Neural progenitor cell (in vitro differentiated cells): ENCODE measurements around the gene KMT5C. TPM values are rescaled to one million over a fixed set of nuclear protein-coding genes. Genes with fewer than 3 reads are reported as not detected.
A peak's percentile ranks its signal among the peaks of the same experiment; 100 is the strongest.

Experiments used
- DNase-seq: peaks from one replicate; pipeline ENCODE4 v3.0.0-alpha.2; 2016; ENCODE audit warnings: low spot score
- H2AFZ ChIP-seq: fragments of 200-600 bp; sonication (generic); replicated peaks from 2 replicates; pipeline ENCODE4 v1.6.1; 2016; ENCODE audit warnings: antibody characterized with exemption
- H3F3A ChIP-seq: fragments of 200-600 bp; sonication (generic); 2 replicates; pipeline ENCODE4 v1.6.1; 2016; ENCODE audit warnings: antibody characterized with exemption, low read depth
- H3K27ac ChIP-seq: fragments of 200-600 bp; sonication (generic); 2 replicates; pipeline ENCODE4 v1.5.1; 2016; ENCODE audit warnings: mild to moderate bottlenecking
- H3K27me3 ChIP-seq: fragments of 200-600 bp; sonication (generic); 2 replicates; pipeline ENCODE4 v1.6.1; 2016; ENCODE audit warnings: mild to moderate bottlenecking, moderate library complexity
- H3K36me3 ChIP-seq: fragments of 200-600 bp; sonication (generic); 2 replicates; pipeline ENCODE4 v1.5.1; 2016
- H3K4me1 ChIP-seq: fragments of 200-600 bp; sonication (generic); 2 replicates; pipeline ENCODE4 v1.6.1; 2016; ENCODE audit warnings: mixed run types
- H3K4me2 ChIP-seq: fragments of 200-600 bp; sonication (generic); 2 replicates; pipeline ENCODE4 v1.6.1; 2016
- H3K4me3 ChIP-seq: fragments of 200-600 bp; sonication (generic); 2 replicates; pipeline ENCODE4 v1.5.1; 2016
- H3K79me2 ChIP-seq: fragments of 200-600 bp; sonication (generic); 2 replicates; pipeline ENCODE4 v1.6.1; 2016; ENCODE audit warnings: low read depth
- H3K9ac ChIP-seq: fragments of 200-600 bp; sonication (generic); 2 replicates; pipeline ENCODE4 v1.6.1; 2016
- H3K9me3 ChIP-seq: fragments of 200-600 bp; sonication (generic); 2 replicates; pipeline ENCODE4 v1.5.1; 2016; ENCODE audit warnings: low read depth
- H4K20me1 ChIP-seq: fragments of 200-600 bp; sonication (generic); 2 replicates; pipeline ENCODE4 v1.6.1; 2016; ENCODE audit warnings: low read depth
- H3K27ac Mint-ChIP-seq: 3 replicates; pipeline ENCODE4 v1.8.0; 2021; ENCODE audit warnings: mixed read lengths
- H3K27me3 Mint-ChIP-seq: 2 replicates; pipeline ENCODE4 v1.8.0; 2022; ENCODE audit warnings: low read depth, mild to moderate bottlenecking, inconsistent platforms, moderate library complexity, mixed read lengths; ENCODE audit not compliant: insufficient read depth
- H3K36me3 Mint-ChIP-seq: 3 replicates; pipeline ENCODE4 v1.8.0; 2021; ENCODE audit warnings: mixed read lengths
- H3K4me1 Mint-ChIP-seq: 3 replicates; pipeline ENCODE4 v1.8.0; 2021; ENCODE audit warnings: mixed read lengths
- H3K4me3 Mint-ChIP-seq: 3 replicates; pipeline ENCODE4 v1.8.0; 2021; ENCODE audit warnings: mild to moderate bottlenecking, moderate library complexity, mixed read lengths
- H3K9me3 Mint-ChIP-seq: 3 replicates; pipeline ENCODE4 v1.8.0; 2020; ENCODE audit warnings: mixed read lengths
- CTCF ChIP-seq: fragments of 200-600 bp; sonication (generic); IDR thresholded peaks from 2 replicates; pipeline ENCODE4 v1.5.1; 2017; ENCODE audit warnings: antibody characterized with exemption, mild to moderate bottlenecking
- EZH2 ChIP-seq: fragments of 200-600 bp; sonication (generic); IDR thresholded peaks from 2 replicates; pipeline ENCODE4 v1.6.1; 2017; ENCODE audit warnings: antibody characterized with exemption, mild to moderate bottlenecking, moderate library complexity
- EZH2phosphoT487 ChIP-seq: fragments of 200-600 bp; sonication (generic); IDR thresholded peaks from 2 replicates; pipeline ENCODE4 v1.6.1; 2017; ENCODE audit warnings: antibody characterized with exemption
- total RNA-seq: library from RNA; depleted of rRNA; stranded (reverse); fragments of >200 nt; gene quantifications from 2 replicates; pipeline ENCODE4 v1.2.3, GENCODE V29; 2015; ENCODE audit warnings: low replicate concordance

Gene KMT5C
- total RNA-seq, 1 donor from 2014 or later, result 21.1 TPM

- H3K4me3 ChIP-seq, result no peak overlapping the region
- Mint-ChIP-seq H3K36me3 (peaks cover 41% of the 10 kb centered on the region), H3K4me3 (no peak overlapping the region), H3K27me3 (no peaks in the 10 kb centered on the region), H3K9me3 (peaks cover 2% of the 10 kb centered on the region), H3K4me1 (peaks cover 20% of the 10 kb centered on the region), H3K27ac (no peak overlapping the region)
- H3K9me3 ChIP-seq, result no peaks in the 10 kb centered on the region
- DNase-seq, result peak; percentile 83
- TF ChIP-seq EZH2 (no peak), EZH2phosphoT487 (no peak), CTCF (no peak)
- H3K27ac ChIP-seq, result no peak overlapping the region
- no peaks in the 10 kb centered on the region for H3K36me3 ChIP-seq
- no peaks in the 10 kb centered on the region for H3K27me3 ChIP-seq
- no peak overlapping the region for H2AFZ ChIP-seq
- no peaks in the 10 kb centered on the region for H3K79me2 ChIP-seq
- no peak overlapping the region for H3K9ac ChIP-seq
- H3F3A ChIP-seq, result peaks cover 26% of the 10 kb centered on the region
- H3K4me1 ChIP-seq, result peaks cover 17% of the 10 kb centered on the region
- peaks cover 12% of the 10 kb centered on the region for H4K20me1 ChIP-seq
- H3K4me2 ChIP-seq, result no peak overlapping the region
These were observed 35.2 kb upstream of the KMT5C start for GRCh38 chr19:55304279-55304978.

- H4K20me1 ChIP-seq, result peaks cover 12% of the 10 kb centered on the region
- H3K4me1 ChIP-seq, result peaks cover 17% of the 10 kb centered on the region
- H3K36me3 Mint-ChIP-seq, result peaks cover 38% of the 10 kb centered on the region
- peaks cover 2% of the 10 kb centered on the region for H3K9me3 Mint-ChIP-seq
- H3K27me3 ChIP-seq, result no peaks in the 10 kb centered on the region
- H3F3A ChIP-seq, result peaks cover 24% of the 10 kb centered on the region
- no peaks in the 10 kb centered on the region for H3K9me3 ChIP-seq
- no peak for DNase-seq
- no peak overlapping the region for H2AFZ ChIP-seq
- no peak overlapping the region for H3K27ac ChIP-seq
- no peak overlapping the region for H3K27ac Mint-ChIP-seq
- H3K79me2 ChIP-seq, result no peaks in the 10 kb centered on the region
- no peak overlapping the region for H3K9ac ChIP-seq
- H3K4me2 ChIP-seq, result no peak overlapping the region
- no peak overlapping the region for H3K4me3 Mint-ChIP-seq
- TF ChIP-seq EZH2phosphoT487 (no peak), CTCF (no peak), EZH2 (no peak)
- no peaks in the 10 kb centered on the region for H3K27me3 Mint-ChIP-seq
- no peaks in the 10 kb centered on the region for H3K36me3 ChIP-seq
- H3K4me3 ChIP-seq, result no peak overlapping the region
- peaks cover 18% of the 10 kb centered on the region for H3K4me1 Mint-ChIP-seq
These were observed 34.7 kb upstream of the KMT5C start for GRCh38 chr19:55304980-55305379.

- TF ChIP-seq EZH2 (no peak), EZH2phosphoT487 (no peak), CTCF (no peak)
- peak; percentile 76 for DNase-seq
- H3K4me3 Mint-ChIP-seq, result peak overlapping the region; percentile 33
- H2AFZ ChIP-seq, result no peak overlapping the region
- no peaks in the 10 kb centered on the region for H3K36me3 ChIP-seq
- H3K4me2 ChIP-seq, result no peak overlapping the region
- H3K27me3 ChIP-seq, result no peaks in the 10 kb centered on the region
- H3K79me2 ChIP-seq, result no peaks in the 10 kb centered on the region
- H3K4me1 Mint-ChIP-seq, result peaks cover 22% of the 10 kb centered on the region
- no peak overlapping the region for H3K27ac Mint-ChIP-seq
- H3K27ac ChIP-seq, result no peak overlapping the region
- peaks cover 15% of the 10 kb centered on the region for H3K4me1 ChIP-seq
- no peaks in the 10 kb centered on the region for H3K27me3 Mint-ChIP-seq
- H3K36me3 Mint-ChIP-seq, result peaks cover 42% of the 10 kb centered on the region
- H3F3A ChIP-seq, result peaks cover 19% of the 10 kb centered on the region
- H3K9me3 ChIP-seq, result no peaks in the 10 kb centered on the region
- H3K9ac ChIP-seq, result no peak overlapping the region
- H4K20me1 ChIP-seq, result peaks cover 12% of the 10 kb centered on the region
- H3K9me3 Mint-ChIP-seq, result peaks cover 2% of the 10 kb centered on the region
- H3K4me3 ChIP-seq, result no peak overlapping the region
These were observed 34.2 kb upstream of the KMT5C start for GRCh38 chr19:55305491-55305890.
